HCT116 (cell line): Measurements from ENCODE around the gene OGA.

Source experiments
- CTCF ChIP-seq, 3 experiments: fragments of 200-600 bp in 1 of 3; sonication (generic) in 1 of 3; IDR thresholded peaks in 2 of 3; conservative IDR thresholded peaks in 1 of 3; 2 replicates each; pipeline ENCODE4 v1.5.1; 2012 to 2017; ENCODE audit warnings: low read depth in 2 of 3, low read length in 2 of 3, antibody characterized with exemption in 1 of 3, borderline replicate concordance in 1 of 3, control low read depth in 1 of 3, mild to moderate bottlenecking in 1 of 3, mixed read lengths in 1 of 3, mixed run types in 1 of 3, moderate library complexity in 1 of 3; ENCODE audit not compliant: insufficient read depth in 1 of 3
- EZH2 ChIP-seq: fragments of 200-600 bp; sonication (generic); IDR thresholded peaks from 2 replicates; pipeline ENCODE4 v1.6.1; 2017; ENCODE audit warnings: antibody characterized with exemption, mixed run types
- POLR2A ChIP-seq: IDR thresholded peaks from 2 replicates; pipeline ENCODE4 v1.7.0; 2011; ENCODE audit warnings: borderline replicate concordance; ENCODE audit not compliant: insufficient read depth, insufficient read length; ENCODE audit errors: extremely low read depth
- POLR2AphosphoS5 ChIP-seq: IDR thresholded peaks from 2 replicates; pipeline ENCODE4 v1.6.1; 2011; ENCODE audit warnings: mild to moderate bottlenecking, low read depth, low read length, moderate library complexity
- SP1 ChIP-seq: IDR thresholded peaks from 2 replicates; pipeline ENCODE4 v1.6.1; 2012; ENCODE audit warnings: low read depth
- ZNF274 ChIP-seq: fragments of 200-500 bp; sonication (Bioruptor generic); IDR thresholded peaks from 2 replicates; pipeline ENCODE4 v1.6.1; 2014; ENCODE audit warnings: mild to moderate bottlenecking, low read depth, low read length, inconsistent platforms
- TF ChIP-seq, protein P1 (sequence below): IDR thresholded peaks from 2 replicates; pipeline ENCODE4 v1.6.1; 2012
- TF ChIP-seq, protein P2 (sequence below): IDR thresholded peaks from 2 replicates; pipeline ENCODE4 v1.6.1; 2012; ENCODE audit warnings: low read depth

DNA sequence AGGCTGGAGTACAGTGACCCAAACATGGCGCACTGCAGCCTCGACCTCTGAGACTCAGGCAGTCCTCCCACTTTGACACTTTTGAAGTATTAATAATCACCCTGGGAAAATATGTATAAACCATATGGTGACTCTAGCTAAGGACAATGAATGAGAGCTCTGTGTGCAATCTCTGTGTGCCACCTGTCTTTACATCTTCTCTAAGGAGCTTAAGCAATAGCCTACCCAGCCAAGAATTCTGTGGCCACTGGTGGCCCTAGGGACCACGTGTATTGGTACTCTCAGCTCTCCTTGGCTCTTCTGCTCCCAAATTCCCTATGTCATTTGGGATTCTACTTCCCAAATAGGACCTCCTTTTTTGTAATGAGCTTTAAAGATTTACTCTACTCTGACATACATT is 66.0 kb downstream of the OGA start:
- TF ChIP-seq, protein P1, sequence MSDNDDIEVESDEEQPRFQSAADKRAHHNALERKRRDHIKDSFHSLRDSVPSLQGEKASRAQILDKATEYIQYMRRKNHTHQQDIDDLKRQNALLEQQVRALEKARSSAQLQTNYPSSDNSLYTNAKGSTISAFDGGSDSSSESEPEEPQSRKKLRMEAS = no peak
- no peak for TF ChIP-seq EZH2
- no peak for TF ChIP-seq CTCF (IDR thresholded peaks at IDR 0.05 in 2 of 3, conservative IDR thresholded peaks at IDR 0.05 in 1 of 3; ENCODE audit: borderline replicate concordance in 1 of 3, insufficient read depth in 1 of 3, low read depth in 2 of 3, low read length in 2 of 3)
- TF ChIP-seq, protein P2, sequence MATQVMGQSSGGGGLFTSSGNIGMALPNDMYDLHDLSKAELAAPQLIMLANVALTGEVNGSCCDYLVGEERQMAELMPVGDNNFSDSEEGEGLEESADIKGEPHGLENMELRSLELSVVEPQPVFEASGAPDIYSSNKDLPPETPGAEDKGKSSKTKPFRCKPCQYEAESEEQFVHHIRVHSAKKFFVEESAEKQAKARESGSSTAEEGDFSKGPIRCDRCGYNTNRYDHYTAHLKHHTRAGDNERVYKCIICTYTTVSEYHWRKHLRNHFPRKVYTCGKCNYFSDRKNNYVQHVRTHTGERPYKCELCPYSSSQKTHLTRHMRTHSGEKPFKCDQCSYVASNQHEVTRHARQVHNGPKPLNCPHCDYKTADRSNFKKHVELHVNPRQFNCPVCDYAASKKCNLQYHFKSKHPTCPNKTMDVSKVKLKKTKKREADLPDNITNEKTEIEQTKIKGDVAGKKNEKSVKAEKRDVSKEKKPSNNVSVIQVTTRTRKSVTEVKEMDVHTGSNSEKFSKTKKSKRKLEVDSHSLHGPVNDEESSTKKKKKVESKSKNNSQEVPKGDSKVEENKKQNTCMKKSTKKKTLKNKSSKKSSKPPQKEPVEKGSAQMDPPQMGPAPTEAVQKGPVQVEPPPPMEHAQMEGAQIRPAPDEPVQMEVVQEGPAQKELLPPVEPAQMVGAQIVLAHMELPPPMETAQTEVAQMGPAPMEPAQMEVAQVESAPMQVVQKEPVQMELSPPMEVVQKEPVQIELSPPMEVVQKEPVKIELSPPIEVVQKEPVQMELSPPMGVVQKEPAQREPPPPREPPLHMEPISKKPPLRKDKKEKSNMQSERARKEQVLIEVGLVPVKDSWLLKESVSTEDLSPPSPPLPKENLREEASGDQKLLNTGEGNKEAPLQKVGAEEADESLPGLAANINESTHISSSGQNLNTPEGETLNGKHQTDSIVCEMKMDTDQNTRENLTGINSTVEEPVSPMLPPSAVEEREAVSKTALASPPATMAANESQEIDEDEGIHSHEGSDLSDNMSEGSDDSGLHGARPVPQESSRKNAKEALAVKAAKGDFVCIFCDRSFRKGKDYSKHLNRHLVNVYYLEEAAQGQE = no peak
- no peak for TF ChIP-seq POLR2A
- TF ChIP-seq SP1 = no peak
- TF ChIP-seq POLR2AphosphoS5 = no peak
- TF ChIP-seq ZNF274 = no peak
